Measurements from ENCODE around the gene GNMT.

GRCh38 chr6:42968783-42969182 is 8.2 kb downstream of the GNMT start:
- TF ChIP-seq CTCF (IDR thresholded peaks at IDR 0.05; ENCODE audit: poor library complexity) (no peak), EZH2 (IDR thresholded peaks at IDR 0.05; ENCODE audit: borderline replicate concordance) (no peak)
